Middle frontal gyrus (tissue), 1 donor: ENCODE results near the gene MIPEP.

Source experiments
- DNase-seq: peaks from one replicate; pipeline ENCODE4 v3.0.0-alpha.2; 2015; ENCODE audit warnings: low spot score; ENCODE audit errors: extremely low spot score

The MIPEP gene

GRCh38 chr13:23684647-23685046 lies 204.6 kb downstream of the MIPEP start:
- no peak for DNase-seq

GRCh38 chr13:23683084-23683483 lies 206.1 kb downstream of the MIPEP start:
- no peak for DNase-seq

GRCh38 chr13:23680845-23681669 lies 208.1 kb downstream of the MIPEP start:
- no peak for DNase-seq
